CD4-positive, alpha-beta T cell (primary cell): ENCODE data around the gene MAPK13. TPM values are rescaled to one million over a fixed set of nuclear protein-coding genes. Genes with fewer than 3 reads are reported as not detected.

Source experiments
- ATAC-seq: fragments of 200-7000 bp; cut with Tn5 transposase; one replicate; pipeline ENCODE4 v1.10.0; 2022; ENCODE audit warnings: mild to moderate bottlenecking; ENCODE audit not compliant: poor library complexity
- CTCF ChIA-PET: fragments of 350-600 bp; sonication (Branson Sonifier 250); formaldehyde crosslinking; loops from one replicate; lab custom pipeline; 2021; ENCODE audit warnings: antibody characterized with exemption, inconsistent platforms; lab: Charles Lee
- POLR2A ChIA-PET: fragments of 350-600 bp; sonication (Branson Sonifier 250); formaldehyde crosslinking; loops from one replicate; lab custom pipeline; 2021; ENCODE audit warnings: antibody characterized with exemption, inconsistent platforms; lab: Charles Lee
- DNase-seq, 14 experiments: peaks; one replicate each; pipeline ENCODE4 v3.0.0-alpha.2; 2013 to 2020; ENCODE audit warnings: mixed read lengths in 2 of 14
- H3K27ac ChIP-seq, 2 donors: one replicate each; pipeline versions ENCODE4 v1.5.1 to v1.7.0; 2013; ENCODE audit warnings: low read length in 2 of 2, low read depth in 1 of 2, mild to moderate bottlenecking in 1 of 2
- H3K27me3 ChIP-seq, 2 experiments: 1 replicate in 1 of 2; 2 replicates in 1 of 2; pipeline versions ENCODE4 v1.6.1 to v1.7.0; 2013; ENCODE audit warnings: low read length in 2 of 2, control low read depth in 1 of 2, mild to moderate bottlenecking in 1 of 2, moderate library complexity in 1 of 2; ENCODE audit not compliant: insufficient read depth in 2 of 2, control insufficient read depth in 1 of 2
- H3K36me3 ChIP-seq: one replicate; pipeline ENCODE4 v1.6.1; 2013; ENCODE audit warnings: low read length, control low read depth; ENCODE audit not compliant: insufficient read depth
- H3K4me1 ChIP-seq: one replicate; pipeline ENCODE4 v1.6.1; 2013; ENCODE audit warnings: low read length, control low read depth; ENCODE audit not compliant: insufficient read depth
- H3K4me3 ChIP-seq: one replicate; pipeline ENCODE4 v1.5.1; 2013; ENCODE audit warnings: mild to moderate bottlenecking, low read length, moderate library complexity
- H3K9me3 ChIP-seq, 2 experiments: 1 replicate in 1 of 2; 2 replicates in 1 of 2; pipeline versions ENCODE4 v1.6.1 to v1.7.0; 2013; ENCODE audit warnings: low read length in 2 of 2, mild to moderate bottlenecking in 2 of 2, control low read depth in 1 of 2, moderate library complexity in 1 of 2; ENCODE audit not compliant: control insufficient read depth in 1 of 2, insufficient read depth in 1 of 2
- H3K27ac Mint-ChIP-seq: one replicate; pipeline ENCODE4 v1.8.0; 2020; ENCODE audit warnings: mixed read lengths
- H3K27me3 Mint-ChIP-seq: one replicate; pipeline ENCODE4 v1.8.0; 2021; ENCODE audit warnings: mixed read lengths
- H3K36me3 Mint-ChIP-seq: one replicate; pipeline ENCODE4 v1.8.0; 2021; ENCODE audit warnings: low read depth, mixed read lengths
- H3K4me1 Mint-ChIP-seq: one replicate; pipeline ENCODE4 v1.8.0; 2021; ENCODE audit warnings: low read depth, mixed read lengths
- H3K4me3 Mint-ChIP-seq: one replicate; pipeline ENCODE4 v1.8.0; 2020; ENCODE audit warnings: mild to moderate bottlenecking, mixed read lengths
- H3K9me3 Mint-ChIP-seq: one replicate; pipeline ENCODE4 v1.8.0; 2020; ENCODE audit warnings: mixed read lengths
- intact Hi-C, 2 experiments: fragments of 100-400 bp; cut with DNase I in 1 of 2; cut with micrococcal nuclease in 1 of 2; formaldehyde crosslinking; loops; one replicate each; pipeline versions ENCODE4 v1.15.1 to v1.9.0; 2023 to 2025; cut with DNase I, micrococcal nuclease
- total RNA-seq, 174 experiments: library from RNA in 2 of 174; stranded (reverse) in 2 of 174; gene quantifications; one replicate each; pipeline ENCODE4 v1.2.3 and lab custom pipeline; 2021 to 2026
- TF ChIP-seq, protein P1 (sequence below): fragments of 200-600 bp; IDR thresholded peaks from one replicate; pipeline ENCODE4 v1.8.0; 2022; ENCODE audit warnings: antibody characterized with exemption, mild to moderate bottlenecking

The MAPK13 gene
- total RNA-seq, 2 experiments from 2014 or later: 58.5 to 63.5 TPM

DNA sequence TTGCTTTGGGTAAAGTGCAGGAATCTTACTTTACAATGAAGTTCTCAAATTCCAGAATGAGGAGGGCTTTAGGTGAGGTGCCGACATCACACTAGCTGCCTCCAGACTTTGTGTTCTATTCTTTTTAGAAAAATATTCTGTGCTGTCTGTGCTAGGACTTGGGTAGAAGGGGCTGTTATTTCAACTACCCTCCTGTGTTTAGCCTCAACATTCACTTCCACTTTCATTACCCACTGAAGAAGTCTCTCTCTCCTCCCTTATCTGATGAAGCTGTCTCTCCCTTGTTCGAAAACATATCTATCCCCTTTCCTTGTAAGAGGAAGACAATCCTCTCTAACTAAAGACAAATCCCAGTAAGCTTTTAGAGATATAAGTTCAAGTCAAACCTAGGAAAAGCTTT, 41.3 kb downstream of the MAPK13 start:
- Histone ChIP-seq H3K4me1 (no peaks in the 10 kb centered on the region), H3K9me3 (no peaks in the 10 kb centered on the region), H3K27me3 (no peaks in the 10 kb centered on the region), H3K4me3 (no peak overlapping the region), H3K36me3 (no peaks in the 10 kb centered on the region), H3K27ac (no peak overlapping the region)
- Mint-ChIP-seq H3K4me1 (no peaks in the 10 kb centered on the region), H3K9me3 (no peaks in the 10 kb centered on the region), H3K4me3 (no peak overlapping the region), H3K36me3 (peaks cover 7% of the 10 kb centered on the region), H3K27ac (no peak overlapping the region), H3K27me3 (no peaks in the 10 kb centered on the region)
- ChIA-PET CTCF (no interaction called here), POLR2A (no interaction called here)
- no peak for ATAC-seq
- TF ChIP-seq, protein P1, sequence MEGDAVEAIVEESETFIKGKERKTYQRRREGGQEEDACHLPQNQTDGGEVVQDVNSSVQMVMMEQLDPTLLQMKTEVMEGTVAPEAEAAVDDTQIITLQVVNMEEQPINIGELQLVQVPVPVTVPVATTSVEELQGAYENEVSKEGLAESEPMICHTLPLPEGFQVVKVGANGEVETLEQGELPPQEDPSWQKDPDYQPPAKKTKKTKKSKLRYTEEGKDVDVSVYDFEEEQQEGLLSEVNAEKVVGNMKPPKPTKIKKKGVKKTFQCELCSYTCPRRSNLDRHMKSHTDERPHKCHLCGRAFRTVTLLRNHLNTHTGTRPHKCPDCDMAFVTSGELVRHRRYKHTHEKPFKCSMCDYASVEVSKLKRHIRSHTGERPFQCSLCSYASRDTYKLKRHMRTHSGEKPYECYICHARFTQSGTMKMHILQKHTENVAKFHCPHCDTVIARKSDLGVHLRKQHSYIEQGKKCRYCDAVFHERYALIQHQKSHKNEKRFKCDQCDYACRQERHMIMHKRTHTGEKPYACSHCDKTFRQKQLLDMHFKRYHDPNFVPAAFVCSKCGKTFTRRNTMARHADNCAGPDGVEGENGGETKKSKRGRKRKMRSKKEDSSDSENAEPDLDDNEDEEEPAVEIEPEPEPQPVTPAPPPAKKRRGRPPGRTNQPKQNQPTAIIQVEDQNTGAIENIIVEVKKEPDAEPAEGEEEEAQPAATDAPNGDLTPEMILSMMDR: no peak
- intact Hi-C loops: no loop called here
- no peak for DNase-seq

DNA sequence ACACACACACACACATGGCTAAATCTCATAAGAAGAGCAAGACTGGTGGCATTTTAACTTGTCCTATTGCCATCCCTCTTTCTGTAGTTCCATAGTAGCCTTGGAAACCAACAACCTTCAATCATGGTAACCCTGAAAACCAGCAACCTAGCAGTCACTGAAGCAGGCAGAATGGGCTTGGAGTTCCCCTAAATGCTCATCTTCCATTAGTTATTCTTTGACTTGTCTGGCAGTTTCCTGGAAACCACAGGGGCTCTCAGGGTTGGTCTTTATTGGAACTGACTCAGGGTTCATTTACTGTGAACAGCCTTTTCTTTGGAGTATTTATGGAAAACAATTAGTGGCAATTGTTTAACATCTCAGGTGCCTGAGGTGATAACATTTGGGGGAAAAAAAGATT, 46.9 kb downstream of the MAPK13 start:
- H3K27me3 Mint-ChIP-seq: no peaks in the 10 kb centered on the region
- ChIA-PET POLR2A (no interaction called here), CTCF (no interaction called here)
- ATAC-seq (no peak), DNase-seq (no peak)
- H3K4me1 Mint-ChIP-seq: no peaks in the 10 kb centered on the region
- H3K27me3 ChIP-seq: no peaks in the 10 kb centered on the region
- H3K9me3 Mint-ChIP-seq: peaks cover 9% of the 10 kb centered on the region
- no peak overlapping the region for H3K4me3 ChIP-seq
- peaks cover 44% of the 10 kb centered on the region for H3K36me3 Mint-ChIP-seq
- TF ChIP-seq, protein P1: no peak
- intact Hi-C loops: no loop called here
- H3K4me1 ChIP-seq: no peaks in the 10 kb centered on the region
- H3K27ac ChIP-seq: no peak overlapping the region
- H3K4me3 Mint-ChIP-seq: no peak overlapping the region
- H3K27ac Mint-ChIP-seq: no peak overlapping the region
- H3K9me3 ChIP-seq: peaks cover 6 to 10% of the 10 kb centered on the region in 2 experiments
- H3K36me3 ChIP-seq: no peaks in the 10 kb centered on the region

DNA sequence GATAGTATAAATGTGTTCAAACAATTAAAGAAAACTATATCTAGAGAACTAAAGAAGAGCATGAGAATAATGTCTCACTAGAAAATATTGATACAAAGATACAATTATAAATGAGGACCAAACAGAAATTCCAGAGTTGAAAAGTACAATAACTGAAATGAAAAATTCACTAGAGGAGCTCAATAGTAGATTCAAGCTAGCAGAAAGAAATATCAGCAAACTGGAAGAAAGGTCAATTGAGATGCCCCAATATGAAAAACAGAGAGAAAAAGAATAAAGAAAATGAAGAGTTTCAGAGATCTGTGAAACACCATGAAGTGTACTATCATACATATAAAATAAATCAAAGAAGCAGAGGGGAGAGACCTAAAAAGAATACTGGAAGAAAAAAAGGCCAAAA, 48.2 kb downstream of the MAPK13 start:
- H3K27me3 Mint-ChIP-seq: no peaks in the 10 kb centered on the region
- peaks cover 8 to 10% of the 10 kb centered on the region in 2 experiments for H3K9me3 ChIP-seq
- DNase-seq (no peak), ATAC-seq (no peak)
- CTCF ChIA-PET: no interaction called here
- H3K27ac Mint-ChIP-seq: no peak overlapping the region
- peaks cover 16% of the 10 kb centered on the region for H3K9me3 Mint-ChIP-seq
- no peaks in the 10 kb centered on the region for H3K36me3 ChIP-seq
- POLR2A ChIA-PET: no interaction called here
- H3K36me3 Mint-ChIP-seq: peaks cover 44% of the 10 kb centered on the region
- intact Hi-C loops: no loop called here
- H3K27ac ChIP-seq: no peak overlapping the region
- no peak overlapping the region for H3K4me3 ChIP-seq
- no peaks in the 10 kb centered on the region for H3K27me3 ChIP-seq
- no peak overlapping the region for H3K4me3 Mint-ChIP-seq
- H3K4me1 Mint-ChIP-seq: no peaks in the 10 kb centered on the region
- TF ChIP-seq, protein P1: no peak
- H3K4me1 ChIP-seq: no peaks in the 10 kb centered on the region
